ENCODE data around the gene PTGIS.

The PTGIS gene

DNA sequence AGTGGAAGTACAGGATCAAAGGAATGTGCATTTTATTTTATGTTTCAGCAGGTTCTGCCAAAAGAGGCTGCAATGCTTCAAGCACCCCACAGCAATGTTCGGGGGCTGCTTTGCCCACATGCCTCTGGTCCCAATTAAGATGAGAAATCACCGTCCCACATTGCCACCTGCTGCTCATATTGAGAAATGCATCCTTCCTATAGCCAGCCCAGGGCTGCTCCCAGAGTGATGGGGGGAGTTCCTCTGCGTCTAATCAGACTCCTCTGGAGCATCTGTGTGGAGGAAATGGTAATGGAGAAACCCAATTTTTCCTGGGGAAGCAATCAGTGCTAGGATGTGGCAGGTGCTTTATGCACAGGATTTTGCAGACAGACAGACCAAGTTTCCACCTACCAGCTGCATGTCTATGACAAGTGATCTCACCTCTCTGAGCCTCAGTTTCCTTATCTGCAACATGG lies 33.7 kb downstream of the PTGIS start:
- no peak overlapping the region for H3K27ac ChIP-seq (ENCODE audit: low read length)
- ATAC-seq (ENCODE audit: insufficient read depth, low read depth) (peak; percentile 96), DNase-seq (peak; percentile 79)
- H3K4me1 ChIP-seq (ENCODE audit: insufficient read depth, low read length): no peaks in the 10 kb centered on the region
- H3K79me2 ChIP-seq (ENCODE audit: insufficient read depth, low read length): no peaks in the 10 kb centered on the region
- H3K36me3 ChIP-seq (ENCODE audit: insufficient read depth, low read length): no peaks in the 10 kb centered on the region
- no peak overlapping the region for H2AFZ ChIP-seq (ENCODE audit: low read depth, low read length)
- TF ChIP-seq EZH2 (IDR thresholded peaks at IDR 0.05; ENCODE audit: borderline replicate concordance, low read depth, low read length, severe bottlenecking): no peak
- TF ChIP-seq, protein P1, sequence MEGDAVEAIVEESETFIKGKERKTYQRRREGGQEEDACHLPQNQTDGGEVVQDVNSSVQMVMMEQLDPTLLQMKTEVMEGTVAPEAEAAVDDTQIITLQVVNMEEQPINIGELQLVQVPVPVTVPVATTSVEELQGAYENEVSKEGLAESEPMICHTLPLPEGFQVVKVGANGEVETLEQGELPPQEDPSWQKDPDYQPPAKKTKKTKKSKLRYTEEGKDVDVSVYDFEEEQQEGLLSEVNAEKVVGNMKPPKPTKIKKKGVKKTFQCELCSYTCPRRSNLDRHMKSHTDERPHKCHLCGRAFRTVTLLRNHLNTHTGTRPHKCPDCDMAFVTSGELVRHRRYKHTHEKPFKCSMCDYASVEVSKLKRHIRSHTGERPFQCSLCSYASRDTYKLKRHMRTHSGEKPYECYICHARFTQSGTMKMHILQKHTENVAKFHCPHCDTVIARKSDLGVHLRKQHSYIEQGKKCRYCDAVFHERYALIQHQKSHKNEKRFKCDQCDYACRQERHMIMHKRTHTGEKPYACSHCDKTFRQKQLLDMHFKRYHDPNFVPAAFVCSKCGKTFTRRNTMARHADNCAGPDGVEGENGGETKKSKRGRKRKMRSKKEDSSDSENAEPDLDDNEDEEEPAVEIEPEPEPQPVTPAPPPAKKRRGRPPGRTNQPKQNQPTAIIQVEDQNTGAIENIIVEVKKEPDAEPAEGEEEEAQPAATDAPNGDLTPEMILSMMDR (IDR thresholded peaks at IDR 0.05; ENCODE audit: borderline replicate concordance, extremely low read depth, low read length, poor library complexity, severe bottlenecking): peak; percentile 95
- no peak overlapping the region for H3K4me2 ChIP-seq (ENCODE audit: insufficient read depth, low read length)
- H4K20me1 ChIP-seq (ENCODE audit: insufficient read depth, low read length): peaks cover 3% of the 10 kb centered on the region; the same call in 1 of the 2 replicates
- no peak overlapping the region for H3K9ac ChIP-seq (ENCODE audit: low read depth, low read length)
- no peak overlapping the region for H3K4me3 ChIP-seq (ENCODE audit: low read depth in 1 of 2, low read length in 2 of 2)
- no peaks in the 10 kb centered on the region for H3K9me3 ChIP-seq (ENCODE audit: insufficient read depth, low read length, severe bottlenecking)
- H3K27me3 ChIP-seq (ENCODE audit: insufficient read depth, low read length, poor library complexity): no peaks in the 10 kb centered on the region

DNA sequence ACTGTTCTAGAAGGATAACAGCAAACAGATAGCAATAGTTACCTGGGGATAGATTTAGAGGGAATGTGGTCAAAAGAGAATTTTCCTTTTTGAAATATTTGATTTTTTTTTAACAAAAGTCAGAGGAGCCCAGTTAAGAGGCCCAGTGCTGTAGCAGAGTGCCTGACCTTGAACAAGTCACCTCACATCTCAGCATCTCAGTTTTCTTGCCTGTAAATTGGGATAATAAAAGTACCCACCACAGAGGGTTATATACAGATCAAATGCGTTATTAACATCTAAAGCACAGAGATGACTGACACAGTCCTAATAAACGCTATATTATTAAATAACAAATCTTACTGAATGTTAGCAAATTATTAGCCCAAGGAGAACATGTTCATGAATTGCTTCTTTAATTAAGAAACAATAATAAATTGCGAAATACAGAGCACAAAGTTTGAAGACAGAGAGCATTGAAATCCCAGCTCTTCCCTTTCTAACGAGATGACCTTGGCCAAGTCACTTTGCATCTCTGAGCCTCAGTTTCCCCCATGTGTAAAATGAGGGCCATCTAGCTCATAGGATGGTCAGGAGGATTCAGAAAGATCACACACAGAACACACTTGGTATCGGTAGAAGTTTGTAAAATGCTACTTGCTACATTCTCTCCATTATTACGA lies 35.5 kb downstream of the PTGIS start:
- Histone ChIP-seq H3K4me3 (ENCODE audit: low read depth in 1 of 2, low read length in 2 of 2) (no peak overlapping the region), H3K27ac (ENCODE audit: low read length) (no peak overlapping the region)
- no peak for ATAC-seq (ENCODE audit: insufficient read depth, low read depth)

DNA sequence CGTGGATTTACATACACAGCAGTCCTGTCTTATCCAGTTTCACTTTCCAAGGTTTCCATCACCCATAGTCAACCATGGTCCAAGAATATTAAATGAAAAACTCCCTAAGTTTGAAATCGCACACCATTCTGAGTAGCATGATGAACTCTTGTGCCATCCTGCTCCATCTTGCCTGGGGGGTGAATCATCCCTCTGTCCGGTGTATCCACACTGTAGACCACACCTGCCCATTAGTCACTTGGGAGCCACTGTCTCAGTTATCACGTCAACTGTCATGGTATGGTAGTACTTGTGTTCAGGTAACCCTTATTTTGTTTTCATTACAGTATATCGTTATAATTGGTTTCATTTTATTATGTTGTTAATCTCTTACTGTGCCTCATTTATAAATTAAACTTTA lies 38.5 kb downstream of the PTGIS start:
- Histone ChIP-seq H3K36me3 (ENCODE audit: insufficient read depth, low read length) (no peaks in the 10 kb centered on the region), H3K4me3 (ENCODE audit: low read depth in 1 of 2, low read length in 2 of 2) (no peak overlapping the region), H3K4me1 (ENCODE audit: insufficient read depth, low read length) (no peaks in the 10 kb centered on the region), H2AFZ (ENCODE audit: low read depth, low read length) (no peak overlapping the region), H3K79me2 (ENCODE audit: insufficient read depth, low read length) (no peaks in the 10 kb centered on the region), H3K9me3 (ENCODE audit: insufficient read depth, low read length, severe bottlenecking) (peaks cover 6% of the 10 kb centered on the region), H3K27ac (ENCODE audit: low read length) (no peak overlapping the region), H4K20me1 (ENCODE audit: insufficient read depth, low read length) (no peaks in the 10 kb centered on the region), H3K9ac (ENCODE audit: low read depth, low read length) (no peak overlapping the region), H3K27me3 (ENCODE audit: insufficient read depth, low read length, poor library complexity) (peaks cover 3% of the 10 kb centered on the region), H3K4me2 (ENCODE audit: insufficient read depth, low read length) (no peak overlapping the region)
- TF ChIP-seq, protein P1 (IDR thresholded peaks at IDR 0.05; ENCODE audit: borderline replicate concordance, extremely low read depth, low read length, poor library complexity, severe bottlenecking): no peak
- TF ChIP-seq EZH2 (IDR thresholded peaks at IDR 0.05; ENCODE audit: borderline replicate concordance, low read depth, low read length, severe bottlenecking): no peak
- ATAC-seq (ENCODE audit: insufficient read depth, low read depth): no peak
- DNase-seq: no peak

More for the DNA sequence above, 35.5 kb downstream of the PTGIS start:
- no peaks in the 10 kb centered on the region for H3K4me1 ChIP-seq (ENCODE audit: insufficient read depth, low read length)
- TF ChIP-seq, protein P1 (IDR thresholded peaks at IDR 0.05; ENCODE audit: borderline replicate concordance, extremely low read depth, low read length, poor library complexity, severe bottlenecking): no peak
- TF ChIP-seq EZH2 (IDR thresholded peaks at IDR 0.05; ENCODE audit: borderline replicate concordance, low read depth, low read length, severe bottlenecking): no peak
- peaks cover 3% of the 10 kb centered on the region; the same call in 1 of the 2 replicates for H4K20me1 ChIP-seq (ENCODE audit: insufficient read depth, low read length)
- H3K36me3 ChIP-seq (ENCODE audit: insufficient read depth, low read length): no peaks in the 10 kb centered on the region
- no peak overlapping the region for H2AFZ ChIP-seq (ENCODE audit: low read depth, low read length)
- H3K4me2 ChIP-seq (ENCODE audit: insufficient read depth, low read length): no peak overlapping the region
- no peaks in the 10 kb centered on the region for H3K27me3 ChIP-seq (ENCODE audit: insufficient read depth, low read length, poor library complexity)
- H3K9me3 ChIP-seq (ENCODE audit: insufficient read depth, low read length, severe bottlenecking): no peaks in the 10 kb centered on the region
- H3K9ac ChIP-seq (ENCODE audit: low read depth, low read length): no peak overlapping the region
- no peak for DNase-seq
- H3K79me2 ChIP-seq (ENCODE audit: insufficient read depth, low read length): no peaks in the 10 kb centered on the region

Measured in DND-41 (cell line).